NT2/D1 (cell line): ENCODE data around the gene CNOT11.

Source experiments
- SUZ12 ChIP-seq: IDR thresholded peaks from 2 replicates; pipeline ENCODE4 v1.6.1; 2011; ENCODE audit not compliant: insufficient read length, insufficient read depth; ENCODE audit errors: extremely low read depth
- YY1 ChIP-seq: IDR thresholded peaks from 2 replicates; pipeline ENCODE4 v1.6.1; 2011; ENCODE audit not compliant: insufficient read length, insufficient read depth

GRCh38 chr2:101255501-101255900 is 2.8 kb downstream of the CNOT11 start:
- TF ChIP-seq SUZ12 = no peak
- no peak for TF ChIP-seq YY1
